Upper lobe of left lung (tissue), 4 donors: ENCODE measurements around the gene POTEF.
"Not testable (repeated sequence)": the region's sequence is repeated elsewhere in the genome, so short reads cannot be mapped to it uniquely, and the experiment has no call there.

ENCODE experiments used
- CTCF ChIP-seq, 6 experiments: fragments of 450-650 bp in 4 of 6; fragments of 200-600 bp in 2 of 6; sonication (generic) in 2 of 6; IDR thresholded peaks; one replicate each; pipeline ENCODE4 v1.5.1; 2016 to 2019; ENCODE audit warnings: antibody characterized with exemption in 6 of 6
- EP300 ChIP-seq, 4 donors: sonication (generic); formaldehyde crosslinking; IDR thresholded peaks; one replicate each; pipeline ENCODE4 v1.5.1; 2017; ENCODE audit warnings: antibody characterized with exemption in 4 of 4, control low read depth in 2 of 4
- POLR2A ChIP-seq, 4 donors: fragments of 450-650 bp; IDR thresholded peaks; one replicate each; pipeline ENCODE4 v1.5.1; 2016 to 2017; ENCODE audit warnings: antibody characterized with exemption in 4 of 4, mild to moderate bottlenecking in 2 of 4
- POLR2AphosphoS5 ChIP-seq, 2 donors: sonication (generic); formaldehyde crosslinking; IDR thresholded peaks; one replicate each; pipeline ENCODE4 v1.5.1; 2017; ENCODE audit warnings: antibody characterized with exemption in 2 of 2

DNA sequence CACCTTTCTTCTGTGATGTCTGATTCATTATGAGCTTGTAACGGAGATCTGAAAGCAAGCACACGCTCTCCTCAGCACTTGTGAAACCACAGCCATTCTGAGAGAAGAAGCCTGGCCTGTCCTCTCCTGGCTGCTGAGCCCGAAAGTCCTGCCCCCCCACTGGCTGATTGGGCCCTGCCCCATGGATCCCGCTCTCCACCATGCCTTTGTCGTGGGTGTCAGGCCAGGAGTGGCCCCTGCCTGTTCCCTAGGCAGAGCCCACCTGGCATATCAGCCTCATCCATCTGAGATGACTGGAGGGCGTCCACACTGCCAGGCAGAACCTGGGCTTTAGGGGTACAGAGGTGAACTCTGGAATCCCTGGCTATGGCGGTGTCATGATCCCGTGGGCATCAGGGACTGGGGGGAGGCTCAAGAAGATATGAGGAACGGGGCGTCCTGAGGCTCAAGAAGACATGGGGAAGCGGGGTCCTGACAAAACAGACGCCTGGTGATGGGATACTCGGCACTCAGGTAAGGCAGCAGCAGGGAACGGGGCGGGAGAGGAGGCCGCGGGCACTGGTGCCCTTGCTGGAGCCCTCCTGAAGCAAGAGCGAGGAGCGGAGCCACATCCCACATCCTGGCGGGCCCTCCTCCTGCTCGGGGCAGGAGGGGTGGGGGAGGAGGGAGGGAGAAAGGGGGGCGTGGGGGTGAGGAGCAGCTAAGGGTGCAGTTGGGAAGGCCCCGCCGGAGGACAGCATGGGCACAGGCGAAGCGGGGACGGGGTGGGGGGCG is 14.4 kb upstream of the POTEF start:
- TF ChIP-seq CTCF, POLR2AphosphoS5, POLR2A, EP300 (IDR thresholded peaks at IDR 0.05): not testable (repeated sequence)
